ENCODE results near the gene UBA7. TPM values are rescaled to one million over a fixed set of nuclear protein-coding genes. Genes with fewer than 3 reads are reported as not detected.

The UBA7 gene
- polyA plus RNA-seq, 1 of the 3 experiments (the other 2 are of a cell fraction) = 22.6 TPM

DNA sequence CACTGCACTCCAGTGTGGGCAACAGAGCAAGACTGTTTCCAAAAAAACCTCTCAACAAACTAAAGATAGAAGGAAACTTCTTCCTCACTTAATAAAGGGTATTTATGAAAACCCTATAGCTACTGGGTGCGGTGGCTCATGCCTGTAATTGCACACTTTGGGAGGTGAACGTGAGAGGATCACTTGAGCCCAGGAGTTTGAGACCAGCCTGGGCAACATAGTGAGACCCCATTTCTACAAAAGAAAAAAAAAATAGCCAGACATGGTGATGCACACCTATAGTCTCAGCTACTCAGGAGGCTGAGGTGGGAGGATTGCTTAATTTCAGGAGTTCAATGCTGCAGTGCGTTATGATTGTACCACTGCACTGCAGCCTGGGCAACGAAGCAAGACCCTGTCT lies 49.8 kb downstream of the UBA7 start:
- no peak overlapping the region for H2AFZ ChIP-seq (ENCODE audit: low read depth)
- peaks cover 0 to 8% of the 10 kb centered on the region in 2 experiments for H3K36me3 ChIP-seq (replicated peaks in 1 of 2; ENCODE audit: control insufficient read depth in 1 of 2, insufficient read depth in 2 of 2, low read length in 1 of 2)
- H3K4me2 ChIP-seq = no peak overlapping the region
- ChIA-PET POLR2A (no interaction called here), CTCF (no interaction called here)
- no peaks in the 10 kb centered on the region for H3K9me3 ChIP-seq
- H3K4me1 ChIP-seq (ENCODE audit: control insufficient read depth in 1 of 2, insufficient read depth in 2 of 2, low read depth in 1 of 2, low read length in 1 of 2) = no peaks in the 10 kb centered on the region
- no peak overlapping the region for H3K9ac ChIP-seq
- peaks cover 96% of the 10 kb centered on the region for H3K79me2 ChIP-seq (ENCODE audit: insufficient read depth)
- WGBS (ENCODE audit: low lambda C conversion rate) = 95% methylated on average over 4 of the region's 4 CpGs
- TF ChIP-seq ELF1 (IDR thresholded peaks at IDR 0.05) = no peak
- TF ChIP-seq RCOR1 (IDR thresholded peaks at IDR 0.05; ENCODE audit: low read length) = no peak
- TF ChIP-seq GATA2 (CRISPR knock-in tag; IDR thresholded peaks at IDR 0.05) = no peak
- TF ChIP-seq, protein P1, sequence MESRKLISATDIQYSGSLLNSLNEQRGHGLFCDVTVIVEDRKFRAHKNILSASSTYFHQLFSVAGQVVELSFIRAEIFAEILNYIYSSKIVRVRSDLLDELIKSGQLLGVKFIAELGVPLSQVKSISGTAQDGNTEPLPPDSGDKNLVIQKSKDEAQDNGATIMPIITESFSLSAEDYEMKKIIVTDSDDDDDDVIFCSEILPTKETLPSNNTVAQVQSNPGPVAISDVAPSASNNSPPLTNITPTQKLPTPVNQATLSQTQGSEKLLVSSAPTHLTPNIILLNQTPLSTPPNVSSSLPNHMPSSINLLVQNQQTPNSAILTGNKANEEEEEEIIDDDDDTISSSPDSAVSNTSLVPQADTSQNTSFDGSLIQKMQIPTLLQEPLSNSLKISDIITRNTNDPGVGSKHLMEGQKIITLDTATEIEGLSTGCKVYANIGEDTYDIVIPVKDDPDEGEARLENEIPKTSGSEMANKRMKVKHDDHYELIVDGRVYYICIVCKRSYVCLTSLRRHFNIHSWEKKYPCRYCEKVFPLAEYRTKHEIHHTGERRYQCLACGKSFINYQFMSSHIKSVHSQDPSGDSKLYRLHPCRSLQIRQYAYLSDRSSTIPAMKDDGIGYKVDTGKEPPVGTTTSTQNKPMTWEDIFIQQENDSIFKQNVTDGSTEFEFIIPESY (IDR thresholded peaks at IDR 0.05; ENCODE audit: borderline replicate concordance, low read depth) = no peak
- TF ChIP-seq CHD2 (IDR thresholded peaks at IDR 0.05; ENCODE audit: low read length, partially characterized antibody) = no peak
- no peak for TF ChIP-seq EP300 (IDR thresholded peaks at IDR 0.05; ENCODE audit: borderline replicate concordance in 1 of 2, low read depth in 1 of 2, low read length in 1 of 2)
- no peak for TF ChIP-seq RXRA (IDR thresholded peaks at IDR 0.05; ENCODE audit: borderline replicate concordance, low read depth)
- TF ChIP-seq, protein P2, sequence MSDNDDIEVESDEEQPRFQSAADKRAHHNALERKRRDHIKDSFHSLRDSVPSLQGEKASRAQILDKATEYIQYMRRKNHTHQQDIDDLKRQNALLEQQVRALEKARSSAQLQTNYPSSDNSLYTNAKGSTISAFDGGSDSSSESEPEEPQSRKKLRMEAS (IDR thresholded peaks at IDR 0.05; ENCODE audit: low read depth) = no peak
- no peak for TF ChIP-seq JUND (IDR thresholded peaks at IDR 0.05)
- no peak for TF ChIP-seq TAF1 (IDR thresholded peaks at IDR 0.05; ENCODE audit: borderline replicate concordance, low read depth, low read length)
- no peak for TF ChIP-seq SIN3A (IDR thresholded peaks at IDR 0.05; ENCODE audit: borderline replicate concordance, low read depth, low read length)
- no peak for TF ChIP-seq YY1 (IDR thresholded peaks at IDR 0.05; ENCODE audit: low read depth)
- TF ChIP-seq TCF12 (IDR thresholded peaks at IDR 0.05) = no peak
- TF ChIP-seq MEF2A (IDR thresholded peaks at IDR 0.05; ENCODE audit: borderline replicate concordance, low read depth) = no peak
- no peak for TF ChIP-seq SMC3 (IDR thresholded peaks at IDR 0.05; ENCODE audit: low read depth, low read length)
- DNase-seq = no peak
- no peak overlapping the region for H3K4me3 ChIP-seq (ENCODE audit: low read depth in 2 of 2, low read length in 1 of 2)
- H3K9me2 ChIP-seq = no peaks in the 10 kb centered on the region
- peaks cover 3% of the 10 kb centered on the region for H3F3A ChIP-seq (replicated peaks; ENCODE audit: insufficient read depth)
- no peaks in the 10 kb centered on the region for H3K27me3 ChIP-seq (ENCODE audit: insufficient read depth)
- peaks cover 46% of the 10 kb centered on the region for H4K20me1 ChIP-seq (ENCODE audit: insufficient read depth)
- H3K27ac ChIP-seq (ENCODE audit: low read depth in 2 of 2, low read length in 1 of 2) = no peak overlapping the region

DNA sequence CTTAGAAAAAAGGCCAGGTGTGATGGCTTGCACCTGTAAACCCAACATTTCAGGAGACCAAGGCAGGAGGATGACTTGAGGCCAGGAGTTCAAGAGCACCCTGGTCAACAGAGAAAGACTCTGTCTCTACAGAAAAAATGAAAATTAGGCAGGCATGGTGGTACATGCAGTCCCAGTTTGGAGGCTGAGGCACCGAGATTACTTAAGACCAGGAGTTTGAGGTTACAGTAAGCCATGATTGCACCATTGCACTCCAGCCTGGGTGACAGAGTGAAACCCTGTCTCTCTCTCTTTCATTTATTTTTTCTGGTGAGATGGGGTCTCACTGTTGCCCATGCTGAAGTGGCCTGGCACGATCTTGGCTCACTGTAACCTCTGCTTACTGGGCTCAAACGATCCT lies 52.1 kb downstream of the UBA7 start:
- H2AFZ ChIP-seq (ENCODE audit: low read depth) = no peak overlapping the region
- CTCF ChIA-PET = no interaction called here
- H3K79me2 ChIP-seq (ENCODE audit: insufficient read depth) = peaks cover 96% of the 10 kb centered on the region
- POLR2A ChIA-PET = no interaction called here
- H3K9ac ChIP-seq = no peak overlapping the region
- no peak overlapping the region for H3K27ac ChIP-seq (ENCODE audit: low read depth in 2 of 2, low read length in 1 of 2)
- peaks cover 55% of the 10 kb centered on the region for H4K20me1 ChIP-seq (ENCODE audit: insufficient read depth)
- H3K27me3 ChIP-seq (ENCODE audit: insufficient read depth) = no peaks in the 10 kb centered on the region
- 84% methylated on average over 3 of the region's 3 CpGs for WGBS (ENCODE audit: low lambda C conversion rate)
- DNase-seq = no peak
- no peak overlapping the region for H3K4me3 ChIP-seq (ENCODE audit: low read depth in 2 of 2, low read length in 1 of 2)
- no peak overlapping the region for H3K4me2 ChIP-seq
- no peaks in the 10 kb centered on the region for H3K9me2 ChIP-seq
- H3K4me1 ChIP-seq (ENCODE audit: control insufficient read depth in 1 of 2, insufficient read depth in 2 of 2, low read depth in 1 of 2, low read length in 1 of 2) = no peaks in the 10 kb centered on the region
- no peaks in the 10 kb centered on the region for H3K9me3 ChIP-seq
- no peaks in the 10 kb centered on the region for H3F3A ChIP-seq (replicated peaks; ENCODE audit: insufficient read depth)
- H3K36me3 ChIP-seq (replicated peaks in 1 of 2; ENCODE audit: control insufficient read depth in 1 of 2, insufficient read depth in 2 of 2, low read length in 1 of 2) = peaks cover 0 to 8% of the 10 kb centered on the region in 2 experiments
- TF ChIP-seq, protein P1 (IDR thresholded peaks at IDR 0.05; ENCODE audit: borderline replicate concordance, low read depth) = no peak
- TF ChIP-seq CHD2 (IDR thresholded peaks at IDR 0.05; ENCODE audit: low read length, partially characterized antibody) = no peak
- no peak for TF ChIP-seq TCF12 (IDR thresholded peaks at IDR 0.05)
- no peak for TF ChIP-seq NRF1 (IDR thresholded peaks at IDR 0.05; ENCODE audit: low read depth, low read length)
- TF ChIP-seq RCOR1 (IDR thresholded peaks at IDR 0.05; ENCODE audit: low read length) = no peak
- TF ChIP-seq, protein P3, sequence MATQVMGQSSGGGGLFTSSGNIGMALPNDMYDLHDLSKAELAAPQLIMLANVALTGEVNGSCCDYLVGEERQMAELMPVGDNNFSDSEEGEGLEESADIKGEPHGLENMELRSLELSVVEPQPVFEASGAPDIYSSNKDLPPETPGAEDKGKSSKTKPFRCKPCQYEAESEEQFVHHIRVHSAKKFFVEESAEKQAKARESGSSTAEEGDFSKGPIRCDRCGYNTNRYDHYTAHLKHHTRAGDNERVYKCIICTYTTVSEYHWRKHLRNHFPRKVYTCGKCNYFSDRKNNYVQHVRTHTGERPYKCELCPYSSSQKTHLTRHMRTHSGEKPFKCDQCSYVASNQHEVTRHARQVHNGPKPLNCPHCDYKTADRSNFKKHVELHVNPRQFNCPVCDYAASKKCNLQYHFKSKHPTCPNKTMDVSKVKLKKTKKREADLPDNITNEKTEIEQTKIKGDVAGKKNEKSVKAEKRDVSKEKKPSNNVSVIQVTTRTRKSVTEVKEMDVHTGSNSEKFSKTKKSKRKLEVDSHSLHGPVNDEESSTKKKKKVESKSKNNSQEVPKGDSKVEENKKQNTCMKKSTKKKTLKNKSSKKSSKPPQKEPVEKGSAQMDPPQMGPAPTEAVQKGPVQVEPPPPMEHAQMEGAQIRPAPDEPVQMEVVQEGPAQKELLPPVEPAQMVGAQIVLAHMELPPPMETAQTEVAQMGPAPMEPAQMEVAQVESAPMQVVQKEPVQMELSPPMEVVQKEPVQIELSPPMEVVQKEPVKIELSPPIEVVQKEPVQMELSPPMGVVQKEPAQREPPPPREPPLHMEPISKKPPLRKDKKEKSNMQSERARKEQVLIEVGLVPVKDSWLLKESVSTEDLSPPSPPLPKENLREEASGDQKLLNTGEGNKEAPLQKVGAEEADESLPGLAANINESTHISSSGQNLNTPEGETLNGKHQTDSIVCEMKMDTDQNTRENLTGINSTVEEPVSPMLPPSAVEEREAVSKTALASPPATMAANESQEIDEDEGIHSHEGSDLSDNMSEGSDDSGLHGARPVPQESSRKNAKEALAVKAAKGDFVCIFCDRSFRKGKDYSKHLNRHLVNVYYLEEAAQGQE (IDR thresholded peaks at IDR 0.05; ENCODE audit: low read depth, low read length) = no peak
- no peak for TF ChIP-seq YY1 (IDR thresholded peaks at IDR 0.05; ENCODE audit: low read depth)
- no peak for TF ChIP-seq TEAD4 (IDR thresholded peaks at IDR 0.05; ENCODE audit: borderline replicate concordance, insufficient read depth)
- TF ChIP-seq JUND (IDR thresholded peaks at IDR 0.05) = no peak
- no peak for TF ChIP-seq POLR2AphosphoS5 (IDR thresholded peaks at IDR 0.05; ENCODE audit: low read depth, low read length)

All from SK-N-SH (cell line).